NCI-H82 (cell line): ENCODE measurements around the gene AOAH.

Experiments
- DNase-seq: peaks from one replicate; lab custom pipeline; 2025; lab: John Stamatoyannopoulos, UW

The AOAH gene

DNA sequence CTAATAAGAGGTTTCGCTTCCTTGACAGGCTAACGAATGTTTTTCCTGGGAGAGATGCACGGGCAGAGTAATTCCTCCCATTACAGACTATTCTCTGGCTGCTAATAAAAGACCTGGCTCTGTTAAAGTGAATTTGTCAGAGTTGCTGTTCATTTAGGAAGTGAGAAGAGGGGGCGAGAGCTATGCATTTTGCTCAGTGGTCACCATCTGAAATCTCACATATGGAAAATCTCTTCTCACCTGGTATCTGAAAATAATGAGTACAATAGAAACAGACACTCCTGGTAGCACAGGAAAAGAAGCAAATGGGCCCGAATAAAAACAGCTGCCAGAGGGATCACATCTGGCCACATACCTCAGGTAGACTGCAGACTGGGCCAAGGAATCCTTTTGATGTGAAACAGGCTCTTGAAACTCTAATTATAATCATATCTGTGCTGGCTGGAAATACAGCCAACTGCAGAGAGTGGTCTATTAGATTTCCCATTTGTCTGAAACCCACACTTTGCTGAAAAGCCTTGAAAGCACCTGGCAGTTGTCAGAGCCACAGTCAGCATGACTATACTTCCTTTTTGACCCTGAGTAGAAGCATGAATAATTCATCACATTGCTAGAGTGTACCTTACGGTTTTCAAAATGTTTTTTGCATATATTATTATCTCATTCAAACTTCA is 33.6 kb downstream of the AOAH start:
- no peak for DNase-seq

DNA sequence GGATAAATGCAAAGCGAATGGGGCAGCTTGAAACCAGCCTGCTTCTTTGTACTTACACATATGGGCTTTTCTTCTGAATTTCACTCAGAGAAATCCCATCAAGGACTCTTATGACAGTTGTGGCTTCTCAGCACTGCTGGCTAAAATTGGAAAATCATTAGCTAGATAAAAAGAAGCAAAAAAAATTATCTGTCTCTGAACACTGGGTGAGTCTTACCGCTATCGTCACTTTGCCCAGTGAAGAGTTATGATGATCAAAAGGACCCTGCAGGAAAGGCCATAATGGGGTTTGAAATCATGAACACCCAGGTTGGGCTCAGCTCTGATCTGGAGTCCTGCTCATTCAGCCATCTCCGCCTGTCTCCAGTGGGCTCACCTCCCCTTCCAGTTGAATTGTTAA is 34.3 kb downstream of the AOAH start:
- peak; percentile 16 for DNase-seq

DNA sequence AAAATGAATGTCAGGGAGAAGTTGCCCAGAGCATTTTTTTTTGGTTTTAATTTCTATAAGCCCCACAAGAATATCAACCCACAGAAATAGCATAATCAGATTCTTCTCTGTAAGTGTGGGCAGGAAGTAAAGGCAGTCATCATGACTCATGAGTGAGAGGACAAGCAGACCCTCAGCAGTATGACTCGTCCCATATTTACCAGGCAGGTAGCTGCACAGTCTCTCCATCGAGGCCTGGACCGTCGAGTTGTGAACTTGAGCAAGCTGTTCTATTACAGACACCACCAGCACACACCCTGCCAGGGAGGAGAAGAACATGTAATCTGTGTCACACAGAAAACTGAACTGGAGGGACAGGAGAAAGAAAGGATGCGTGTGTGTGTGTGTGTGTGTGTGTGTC is 37.8 kb downstream of the AOAH start:
- DNase-seq = no peak

DNA sequence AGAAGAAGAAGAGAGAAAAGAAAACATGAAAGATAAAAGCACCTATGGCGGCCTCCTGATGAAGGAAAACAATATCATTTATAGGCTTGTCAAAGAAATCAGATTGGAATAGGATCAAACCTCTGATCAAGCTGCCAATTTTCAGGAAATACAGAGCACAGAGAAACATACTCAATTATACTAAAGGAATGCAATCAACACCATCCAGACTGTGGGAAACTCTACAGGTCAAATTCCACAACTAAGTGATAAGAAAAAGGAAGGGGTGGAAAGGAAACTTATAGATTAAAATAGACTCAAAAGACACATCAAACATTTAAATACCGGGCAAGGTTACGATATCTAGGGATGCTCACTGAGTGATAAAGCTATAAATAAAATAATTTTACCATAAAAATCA is 39.3 kb downstream of the AOAH start:
- DNase-seq = no peak

DNA sequence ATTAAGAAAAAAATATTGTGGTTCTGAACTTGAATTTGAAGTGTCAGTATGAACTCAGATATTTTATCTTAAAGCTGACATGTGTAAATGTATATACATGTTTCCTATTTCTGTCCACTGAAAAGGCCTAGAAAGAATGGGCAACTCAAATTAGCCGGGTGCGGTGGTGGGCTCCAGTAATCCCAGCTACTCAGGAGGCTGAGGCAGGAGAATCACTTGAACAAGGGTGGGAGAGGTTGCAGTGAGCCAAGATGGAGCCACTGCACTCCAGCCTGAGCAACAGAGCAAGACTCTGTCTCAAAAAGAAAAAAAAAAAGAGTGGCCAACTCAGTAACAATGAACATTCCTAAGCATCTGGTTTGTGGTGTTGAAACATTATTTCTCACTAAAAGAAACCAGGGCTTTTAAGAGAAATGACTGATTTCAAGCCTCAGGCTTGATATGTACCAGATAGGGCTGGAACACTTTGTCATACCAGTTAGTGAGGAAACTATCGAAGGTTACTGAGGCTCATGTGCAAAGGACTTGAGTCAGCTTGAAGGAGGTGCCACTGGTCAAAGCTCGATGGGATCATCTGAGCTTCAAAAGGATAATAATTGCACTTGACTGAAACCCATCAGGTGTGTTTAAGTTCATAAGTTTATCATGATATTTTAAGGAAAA is 40.5 kb downstream of the AOAH start:
- DNase-seq = no peak

DNA sequence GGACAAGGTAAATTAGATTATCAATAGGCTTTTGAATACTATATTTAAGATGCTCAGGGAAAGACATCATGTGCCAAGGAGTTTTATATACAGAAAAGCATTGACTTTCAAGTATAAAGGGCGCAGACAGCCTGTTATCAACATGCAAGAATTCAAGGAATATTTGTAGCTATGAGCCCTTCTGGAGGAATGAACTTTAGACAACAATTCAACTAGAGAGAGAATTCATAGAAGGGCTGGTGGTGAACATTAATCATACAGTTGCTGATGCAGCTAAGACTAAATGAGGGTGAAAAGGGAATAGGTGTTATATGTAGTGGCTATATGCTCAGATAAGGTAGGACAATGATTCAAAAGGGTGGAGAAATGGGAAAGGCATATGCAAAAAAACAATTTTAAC is 41.2 kb downstream of the AOAH start:
- DNase-seq = no peak

DNA sequence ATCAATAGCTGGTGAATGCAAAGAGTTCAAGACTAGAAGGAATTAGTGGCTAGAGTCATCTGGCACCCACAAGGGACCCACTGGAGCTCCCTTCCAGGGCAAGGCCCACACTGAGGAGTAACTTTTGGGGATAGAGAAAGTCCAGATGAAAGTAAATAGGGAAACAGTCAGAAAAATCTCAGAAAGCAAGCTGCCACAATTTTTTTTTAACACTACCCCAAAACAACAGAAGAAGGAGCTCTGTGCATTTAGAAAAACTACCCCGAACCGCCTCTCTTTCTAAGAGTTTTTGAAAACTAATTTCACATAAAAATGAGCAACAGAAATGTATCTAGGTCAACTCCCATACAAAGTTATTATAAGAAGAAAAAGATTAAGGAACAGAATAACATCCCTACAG is 42.2 kb downstream of the AOAH start:
- DNase-seq = no peak

DNA sequence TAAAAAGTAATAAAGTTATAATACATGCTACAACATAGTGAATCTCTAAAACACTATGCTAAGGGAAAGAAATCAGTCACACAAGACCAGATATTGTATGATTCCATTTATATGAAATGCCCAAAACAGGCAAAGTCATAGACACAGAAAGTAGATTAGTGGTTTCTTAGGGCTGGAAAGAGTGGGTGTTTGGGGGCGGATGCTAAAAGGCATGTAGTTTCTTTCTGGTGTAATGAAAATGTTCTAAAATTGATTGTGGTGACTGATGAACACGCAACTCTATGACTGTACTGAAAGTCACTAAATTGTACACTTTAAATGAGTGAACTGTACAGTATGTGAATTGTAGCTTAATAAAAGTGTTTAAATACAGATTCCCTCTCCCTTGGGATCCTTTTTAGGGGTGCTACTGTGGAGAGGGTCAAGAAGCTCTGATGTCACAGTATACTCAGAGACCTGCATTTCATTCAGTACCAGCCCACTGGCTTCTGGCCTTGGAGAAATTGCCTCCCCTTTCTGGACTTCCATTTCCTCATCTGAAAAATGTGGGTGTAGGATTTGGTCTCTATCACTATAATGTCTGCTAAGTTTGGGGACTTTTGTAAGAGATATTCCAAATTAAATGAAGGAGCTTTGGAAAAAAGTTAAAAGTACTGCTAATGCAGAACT is 46.4 kb downstream of the AOAH start:
- no peak for DNase-seq

DNA sequence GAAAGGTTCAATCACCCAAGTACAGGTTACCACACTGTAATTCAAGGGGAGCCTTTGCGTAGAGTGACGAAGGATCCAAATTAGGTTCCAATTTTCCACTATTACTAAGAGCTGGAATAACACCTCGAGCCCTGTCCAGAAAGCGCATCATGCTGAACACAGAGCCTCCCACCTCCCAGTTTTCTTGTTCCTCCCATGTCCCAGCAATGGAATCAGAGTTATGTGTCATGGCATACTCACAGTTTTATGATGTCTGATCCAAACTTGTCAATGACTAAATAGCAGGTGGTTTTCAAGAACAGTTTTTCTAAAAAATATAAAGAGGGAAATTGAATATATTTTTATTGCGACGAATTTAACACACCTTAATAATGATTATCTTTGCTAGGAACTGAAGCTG is 50.6 kb downstream of the AOAH start:
- no peak for DNase-seq

DNA sequence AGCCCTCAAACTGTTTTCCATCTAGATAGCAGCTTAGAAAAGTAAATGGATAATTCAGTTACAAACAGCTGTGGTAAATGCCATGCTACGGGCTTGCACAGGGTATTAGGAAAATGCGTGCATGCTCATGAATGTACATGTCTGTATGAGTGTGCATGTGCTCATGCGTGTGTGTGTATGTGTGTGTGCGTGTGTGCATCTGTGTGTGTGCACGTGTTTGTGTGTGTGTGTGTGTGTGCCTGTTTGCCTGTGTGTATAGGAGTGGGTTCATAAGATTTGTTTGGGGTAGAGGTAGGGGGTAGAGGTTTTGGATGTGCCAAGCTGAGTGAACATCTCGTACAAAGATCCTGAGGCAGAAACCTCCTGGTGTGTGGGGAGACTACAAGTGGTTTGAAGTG is 52.9 kb downstream of the AOAH start:
- no peak for DNase-seq

DNA sequence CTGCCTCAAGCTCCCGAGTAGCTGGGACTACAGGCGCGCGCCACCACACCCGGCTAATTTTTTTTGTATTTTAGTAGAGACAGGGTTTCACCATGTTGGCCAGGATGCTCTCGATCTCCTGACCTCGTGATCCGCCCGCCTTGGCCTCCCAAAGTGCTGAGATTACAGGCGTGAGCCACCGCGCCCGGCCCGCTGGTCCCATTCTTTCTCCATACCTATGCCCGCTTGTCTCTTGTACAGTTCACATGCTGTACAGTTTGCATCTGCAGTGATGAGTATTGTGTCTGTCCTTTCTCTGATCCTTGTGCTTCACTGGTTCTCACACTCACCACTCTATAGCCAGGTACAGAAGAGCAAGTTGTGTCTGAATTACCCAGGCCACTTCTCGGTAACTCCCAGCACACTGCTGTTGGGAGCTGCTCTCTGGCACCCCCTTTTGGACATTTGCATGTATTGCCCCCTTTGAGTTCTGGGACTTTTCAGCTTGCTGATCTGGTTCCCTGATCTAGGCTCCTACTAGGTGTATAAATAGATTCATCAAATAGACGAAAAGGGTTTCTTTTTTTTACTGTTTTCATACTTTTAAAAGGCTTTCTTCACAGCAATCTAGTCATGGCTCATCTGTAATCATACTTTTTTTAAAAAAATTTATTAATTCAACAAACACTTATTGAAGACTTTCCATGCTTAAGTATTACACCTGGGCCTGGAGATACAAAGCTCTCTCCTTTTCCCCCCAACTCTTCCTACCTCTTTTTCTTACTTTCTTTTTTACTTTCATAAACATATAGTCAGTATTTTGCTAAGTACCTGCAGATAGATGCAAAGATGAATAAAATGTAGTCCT is 53.5 kb downstream of the AOAH start:
- peak; percentile 83 for DNase-seq

DNA sequence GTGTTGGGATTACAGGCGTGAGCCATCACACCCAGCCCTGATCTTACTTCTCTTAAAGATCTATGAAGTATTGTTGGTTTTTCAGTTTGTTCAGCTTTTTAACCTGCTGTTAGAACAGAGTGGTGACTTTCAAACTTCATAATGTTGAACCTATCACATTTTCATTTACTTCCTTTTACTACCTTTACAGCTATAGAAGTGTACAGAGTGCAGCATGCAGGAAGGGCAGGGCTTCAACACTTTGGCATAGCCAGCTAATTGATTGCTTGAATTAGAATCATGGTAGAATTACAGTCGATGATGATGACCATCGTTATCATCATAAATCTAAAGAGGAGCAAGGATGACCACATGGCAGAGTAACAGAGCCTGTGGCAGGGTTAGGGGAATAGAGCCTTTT is 55.5 kb downstream of the AOAH start:
- no peak for DNase-seq

DNA sequence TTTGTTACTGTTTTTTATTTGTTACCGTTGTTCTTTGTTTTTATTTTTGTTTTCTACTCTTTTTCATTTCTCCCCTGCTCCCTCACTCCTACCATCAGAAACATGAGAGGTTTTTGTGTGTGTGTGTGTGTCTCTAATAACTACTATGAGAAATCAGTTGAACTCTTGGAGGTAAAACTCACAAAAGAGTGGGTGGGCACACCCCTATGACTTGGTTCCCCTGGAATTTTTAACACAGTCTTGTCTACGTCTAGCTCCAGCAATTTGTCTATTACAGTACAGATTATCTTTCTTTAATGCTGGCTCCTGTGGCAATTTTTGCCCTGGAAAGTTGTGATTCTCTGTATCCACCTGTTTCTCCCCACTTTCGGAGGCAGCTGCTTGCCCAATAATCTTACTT is 56.2 kb downstream of the AOAH start:
- no peak for DNase-seq

DNA sequence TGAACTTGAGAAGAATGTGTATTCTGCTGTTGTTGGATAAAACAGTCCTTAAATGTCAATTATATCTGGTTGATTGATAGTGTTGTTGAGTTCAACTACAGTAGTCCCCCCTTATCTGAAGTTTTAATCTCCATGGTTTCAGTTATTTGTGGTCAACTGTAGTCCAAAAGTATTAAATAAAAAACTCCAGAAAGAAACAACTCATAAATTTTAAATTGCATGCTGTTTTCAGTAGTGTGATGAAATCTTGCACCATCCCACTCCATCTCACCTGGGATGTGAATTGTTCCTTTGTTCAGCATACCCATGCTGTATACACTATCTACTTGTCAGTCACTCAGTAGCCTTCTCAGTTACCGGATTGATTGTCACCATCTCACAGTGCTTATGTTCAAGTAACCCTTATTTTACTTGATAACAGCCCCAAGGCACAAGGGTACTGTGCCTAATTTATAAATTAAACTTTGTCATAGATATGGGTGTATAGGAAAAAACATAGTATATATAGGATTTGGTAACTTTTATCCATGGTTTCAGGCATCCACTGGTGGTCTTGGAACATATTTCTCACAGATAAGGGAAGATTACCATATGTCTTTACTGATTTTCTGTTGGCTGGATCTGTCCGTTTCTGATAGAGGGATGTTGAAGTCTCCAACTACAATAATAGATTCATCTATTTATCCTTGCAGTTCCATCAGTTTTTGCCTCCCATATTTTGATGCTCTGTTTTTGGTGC is 57.1 kb downstream of the AOAH start:
- no peak for DNase-seq

DNA sequence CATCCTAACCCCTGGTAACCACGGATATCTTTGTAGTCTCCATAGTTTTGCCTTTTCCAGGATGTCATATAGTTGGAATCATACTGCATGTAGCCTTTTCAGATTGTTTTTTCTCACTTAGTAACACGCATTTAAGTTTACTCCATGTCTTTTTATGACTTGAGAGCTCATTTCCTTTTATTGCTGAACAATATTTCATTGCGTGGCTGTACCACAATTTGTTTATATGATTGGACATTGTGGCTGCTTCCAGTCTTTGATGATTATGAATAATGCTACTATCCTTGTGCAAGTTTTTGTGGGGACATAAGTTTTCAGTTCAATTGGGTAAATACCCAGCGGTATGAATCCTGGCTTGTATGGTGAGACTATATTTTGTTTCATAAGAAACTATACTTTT is 60.8 kb downstream of the AOAH start:
- no peak for DNase-seq

DNA sequence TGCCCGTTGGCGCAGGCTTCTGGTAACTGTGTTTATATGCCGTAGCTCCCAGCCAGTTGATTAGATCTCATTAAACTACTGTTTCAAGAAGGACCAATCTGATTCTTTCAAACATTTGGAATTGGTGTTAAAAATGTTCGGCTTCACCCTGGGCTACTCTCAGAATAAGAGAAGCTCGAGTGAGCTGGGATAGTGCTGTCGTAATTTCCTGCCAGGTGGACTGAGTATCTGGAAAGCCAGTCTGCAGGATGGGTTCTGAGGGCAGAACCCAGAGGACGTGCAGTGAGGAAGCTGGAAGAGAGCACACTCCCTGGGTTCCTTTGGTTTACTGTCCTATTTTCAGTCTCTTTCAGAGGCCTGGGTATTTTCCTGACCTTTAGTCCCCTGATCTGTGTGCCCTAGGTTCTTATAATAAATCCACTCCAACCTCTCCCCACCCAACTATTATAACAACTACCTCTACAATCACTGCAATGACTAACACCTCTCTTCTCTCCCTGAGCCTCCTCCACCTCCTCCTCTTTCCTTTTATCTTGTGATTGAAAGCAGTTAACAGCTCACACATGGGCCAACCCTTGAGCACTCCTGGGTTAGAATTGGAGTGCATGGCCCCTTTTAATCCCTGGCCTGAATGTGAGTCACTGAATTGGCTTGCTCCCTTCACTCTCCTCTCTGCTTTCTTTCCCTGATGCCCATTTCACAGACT is 63.0 kb downstream of the AOAH start:
- peak; percentile 5 for DNase-seq

DNA sequence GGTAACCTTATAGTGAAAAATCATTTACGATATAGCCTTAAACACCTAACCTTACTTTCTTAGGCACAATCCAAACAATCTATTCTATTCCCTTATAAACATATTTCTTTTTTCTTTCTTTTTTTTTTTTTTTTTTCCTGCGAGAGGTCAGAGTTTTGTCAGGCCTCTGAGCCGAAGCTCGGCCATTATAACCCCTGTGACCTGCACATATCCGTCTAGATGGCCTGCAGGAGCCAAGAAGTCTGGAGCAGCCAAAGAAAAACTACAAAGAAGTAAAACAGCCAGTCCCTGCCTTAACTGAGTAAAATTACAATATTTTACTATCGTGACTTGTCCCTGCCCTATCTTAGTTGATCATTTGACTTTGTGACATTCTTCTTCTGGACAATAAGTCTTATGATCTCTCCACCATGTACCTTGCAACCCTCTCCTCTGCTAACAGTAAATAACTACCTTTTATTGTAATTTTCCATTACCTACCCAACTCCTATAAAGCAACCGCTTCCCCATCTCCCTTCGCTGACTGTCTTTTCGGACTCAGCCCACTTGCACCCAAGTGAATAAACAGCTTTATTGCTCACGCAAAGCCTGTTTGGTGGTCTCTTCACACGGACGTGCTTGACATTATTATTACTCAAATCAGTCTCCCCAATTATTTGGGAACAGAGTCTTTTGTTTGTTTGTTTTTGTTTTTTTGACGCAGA is 64.5 kb downstream of the AOAH start:
- DNase-seq = no peak

DNA sequence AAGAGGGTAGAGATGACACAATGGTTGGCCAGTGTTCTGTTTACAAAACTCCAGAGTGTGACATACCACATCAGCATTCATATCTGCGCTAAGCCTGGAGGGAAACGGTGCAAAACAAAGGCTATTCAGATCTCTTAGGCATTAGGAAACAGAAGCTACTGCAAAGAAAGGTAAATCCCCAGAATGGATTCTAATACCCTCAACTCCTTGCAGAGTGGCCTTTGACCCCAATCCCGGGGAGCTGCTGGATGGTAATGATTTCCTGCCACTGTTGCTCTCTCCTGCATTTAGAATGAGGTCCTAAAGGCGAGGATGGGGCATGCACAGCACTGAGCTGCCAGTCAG is 65.2 kb downstream of the AOAH start:
- DNase-seq = peak; percentile 39

DNA sequence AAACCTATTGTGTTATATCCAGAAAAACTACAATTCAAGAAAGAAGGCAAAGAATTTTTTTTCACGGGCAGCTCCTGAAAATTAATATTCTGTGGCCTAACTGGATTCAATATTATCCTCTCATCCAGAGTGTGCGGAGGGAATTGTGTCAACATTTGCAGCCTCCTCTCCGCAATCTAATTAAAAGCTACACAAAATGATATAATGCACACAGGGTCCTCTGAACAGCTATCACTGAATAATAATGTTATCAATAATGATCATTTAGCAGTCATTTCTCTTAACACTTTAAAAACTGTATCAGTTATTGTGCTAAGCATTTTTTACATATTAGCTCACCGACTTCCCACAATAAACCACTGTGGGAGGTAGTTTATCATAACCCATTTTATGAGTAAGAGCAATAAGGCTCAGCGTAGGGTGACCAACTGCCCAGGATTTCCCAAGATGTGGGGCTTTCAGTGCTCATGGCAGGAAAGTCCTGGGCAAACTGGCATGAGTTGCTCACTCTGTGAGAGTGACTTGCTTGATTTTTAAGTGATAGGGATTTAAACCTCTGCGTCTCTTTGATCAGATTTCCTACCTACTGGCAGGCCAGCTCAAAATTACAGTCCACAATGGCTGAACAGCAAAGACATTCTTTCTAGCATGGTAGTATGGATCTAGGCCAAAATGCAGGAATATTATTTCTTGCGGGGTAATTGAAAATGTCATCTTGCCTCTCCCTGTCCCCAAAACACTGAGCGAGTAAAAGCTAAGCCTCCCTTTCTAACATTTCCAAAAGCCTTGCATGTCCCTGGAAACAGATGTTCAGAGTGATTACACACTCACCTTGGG is 65.7 kb downstream of the AOAH start:
- DNase-seq = peak; percentile 39
